ENCODE measurements around the gene DCTD. TPM values are rescaled to one million over a fixed set of nuclear protein-coding genes. Genes with fewer than 3 reads are reported as not detected.
A peak's percentile ranks its signal among the peaks of the same experiment; 100 is the strongest.

Gene DCTD
- total RNA-seq, 1 donor from 2014 or later: 44.5 TPM

DNA sequence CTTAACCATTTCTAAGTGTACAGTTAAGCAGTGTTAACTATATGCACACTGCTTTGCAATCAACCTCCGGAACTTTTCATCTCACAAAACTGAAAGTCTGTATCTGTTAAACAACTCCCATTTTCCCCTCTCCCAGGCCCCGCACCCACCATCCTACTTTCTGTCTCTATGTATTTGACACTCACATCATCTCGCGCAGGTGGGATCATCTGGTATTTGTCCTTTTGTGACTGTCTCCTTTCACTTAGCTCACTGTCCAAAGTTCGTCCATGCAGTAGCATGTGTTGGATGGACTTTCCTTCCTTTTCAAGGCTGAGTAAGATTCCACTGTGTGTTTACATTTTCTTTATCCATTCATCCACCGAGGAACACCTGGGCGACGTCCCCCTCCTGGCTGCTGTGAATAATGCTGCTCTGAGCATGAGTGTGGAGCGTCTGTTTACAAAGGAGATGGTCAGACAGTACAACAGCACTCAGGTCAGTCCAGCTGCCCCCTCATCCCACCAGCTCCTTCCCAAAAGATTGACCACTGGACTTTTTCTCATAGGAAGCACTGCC, 39.8 kb downstream of the DCTD start:
- peaks cover 7% of the 10 kb centered on the region for H3K27me3 Mint-ChIP-seq (ENCODE audit: unreplicated experiment)
- H3K4me1 Mint-ChIP-seq (ENCODE audit: low read depth, unreplicated experiment): peaks cover 27% of the 10 kb centered on the region
- H3K9me3 Mint-ChIP-seq (ENCODE audit: unreplicated experiment): peaks cover 3% of the 10 kb centered on the region
- no peak overlapping the region for H3K27ac Mint-ChIP-seq (ENCODE audit: unreplicated experiment)
- no peak for DNase-seq
- no peak overlapping the region for H3K4me3 Mint-ChIP-seq (ENCODE audit: unreplicated experiment)
- H3K36me3 Mint-ChIP-seq (ENCODE audit: unreplicated experiment): peaks cover 4% of the 10 kb centered on the region
- TF ChIP-seq, protein P1, sequence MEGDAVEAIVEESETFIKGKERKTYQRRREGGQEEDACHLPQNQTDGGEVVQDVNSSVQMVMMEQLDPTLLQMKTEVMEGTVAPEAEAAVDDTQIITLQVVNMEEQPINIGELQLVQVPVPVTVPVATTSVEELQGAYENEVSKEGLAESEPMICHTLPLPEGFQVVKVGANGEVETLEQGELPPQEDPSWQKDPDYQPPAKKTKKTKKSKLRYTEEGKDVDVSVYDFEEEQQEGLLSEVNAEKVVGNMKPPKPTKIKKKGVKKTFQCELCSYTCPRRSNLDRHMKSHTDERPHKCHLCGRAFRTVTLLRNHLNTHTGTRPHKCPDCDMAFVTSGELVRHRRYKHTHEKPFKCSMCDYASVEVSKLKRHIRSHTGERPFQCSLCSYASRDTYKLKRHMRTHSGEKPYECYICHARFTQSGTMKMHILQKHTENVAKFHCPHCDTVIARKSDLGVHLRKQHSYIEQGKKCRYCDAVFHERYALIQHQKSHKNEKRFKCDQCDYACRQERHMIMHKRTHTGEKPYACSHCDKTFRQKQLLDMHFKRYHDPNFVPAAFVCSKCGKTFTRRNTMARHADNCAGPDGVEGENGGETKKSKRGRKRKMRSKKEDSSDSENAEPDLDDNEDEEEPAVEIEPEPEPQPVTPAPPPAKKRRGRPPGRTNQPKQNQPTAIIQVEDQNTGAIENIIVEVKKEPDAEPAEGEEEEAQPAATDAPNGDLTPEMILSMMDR (IDR thresholded peaks at IDR 0.05; ENCODE audit: partially characterized antibody, unreplicated experiment): no peak

DNA sequence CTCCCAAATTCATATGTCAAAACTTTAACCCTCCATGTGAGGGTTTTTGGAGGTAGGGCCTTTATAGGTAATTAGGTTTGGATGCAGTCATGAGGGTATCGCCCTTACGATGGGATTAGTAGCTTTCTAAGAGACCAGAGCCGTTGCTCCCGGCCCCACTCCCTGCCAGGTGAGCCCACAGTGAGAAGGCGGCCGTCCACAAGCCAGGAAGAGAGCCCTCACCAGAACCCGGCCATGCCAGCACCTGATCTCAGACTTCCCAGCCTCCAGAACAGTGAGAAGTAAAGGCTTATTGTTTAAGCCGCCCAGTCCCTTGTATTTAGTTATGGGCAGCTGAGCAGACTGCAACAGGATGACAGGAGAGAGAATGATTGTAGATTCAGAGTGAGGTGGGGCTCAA, 40.8 kb downstream of the DCTD start:
- no peak overlapping the region for H3K27ac Mint-ChIP-seq (ENCODE audit: unreplicated experiment)
- peaks cover 4% of the 10 kb centered on the region for H3K36me3 Mint-ChIP-seq (ENCODE audit: unreplicated experiment)
- peaks cover 22% of the 10 kb centered on the region for H3K4me1 Mint-ChIP-seq (ENCODE audit: low read depth, unreplicated experiment)
- no peak for DNase-seq
- peaks cover 3% of the 10 kb centered on the region for H3K9me3 Mint-ChIP-seq (ENCODE audit: unreplicated experiment)
- no peak overlapping the region for H3K4me3 Mint-ChIP-seq (ENCODE audit: unreplicated experiment)
- peaks cover 5% of the 10 kb centered on the region for H3K27me3 Mint-ChIP-seq (ENCODE audit: unreplicated experiment)
- TF ChIP-seq, protein P1 (IDR thresholded peaks at IDR 0.05; ENCODE audit: partially characterized antibody, unreplicated experiment): no peak

DNA sequence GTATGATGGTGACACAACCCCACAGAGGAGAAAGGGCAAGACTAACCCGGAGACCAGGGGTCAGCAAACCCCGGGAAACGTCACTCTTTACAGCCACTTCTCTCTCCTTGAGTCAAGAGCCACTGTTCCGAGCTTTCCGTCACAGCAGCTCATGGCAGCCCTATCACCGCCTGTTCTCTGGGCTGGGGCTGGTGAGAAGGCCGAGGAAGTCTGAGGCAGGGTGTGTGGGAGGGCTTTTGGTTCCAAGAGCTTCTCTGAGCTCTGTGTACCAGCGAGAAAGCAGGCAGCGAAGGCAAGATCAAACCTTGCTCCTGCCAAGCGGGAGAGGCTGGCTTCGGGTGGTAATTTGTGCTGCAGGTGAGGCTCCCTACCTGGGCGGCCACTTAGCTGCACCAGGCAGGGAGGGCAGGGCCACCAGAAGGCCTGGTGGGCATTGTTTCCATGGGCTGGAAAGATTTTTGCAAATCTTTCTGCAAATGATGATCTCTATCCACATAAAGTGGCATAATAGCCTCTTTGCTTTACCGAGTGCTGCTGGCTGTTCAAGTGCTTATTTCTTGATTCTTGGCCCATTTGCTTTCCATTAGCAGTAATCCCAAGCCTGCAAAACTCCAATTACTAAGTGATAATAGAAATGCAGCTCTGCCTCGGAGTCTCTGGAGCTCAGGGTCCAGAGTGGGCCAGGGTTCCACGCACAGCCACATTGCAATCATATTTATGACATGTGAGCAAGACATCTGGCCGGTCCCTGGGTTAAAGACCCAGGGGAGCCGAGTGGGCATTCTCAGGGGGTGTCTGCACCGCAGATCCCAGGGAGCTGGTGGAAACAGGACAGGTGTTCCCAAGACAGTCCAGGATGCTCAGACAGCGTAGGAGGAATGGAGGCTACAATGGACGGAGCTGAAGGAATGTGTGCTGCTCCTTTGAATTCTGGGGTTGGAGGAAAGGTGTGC, 41.5 kb downstream of the DCTD start:
- H3K27ac Mint-ChIP-seq (ENCODE audit: unreplicated experiment): peak overlapping the region; percentile 2
- no peak for DNase-seq
- H3K27me3 Mint-ChIP-seq (ENCODE audit: unreplicated experiment): peaks cover 2% of the 10 kb centered on the region
- H3K9me3 Mint-ChIP-seq (ENCODE audit: unreplicated experiment): peaks cover 3% of the 10 kb centered on the region
- H3K4me3 Mint-ChIP-seq (ENCODE audit: unreplicated experiment): no peak overlapping the region
- TF ChIP-seq, protein P1 (IDR thresholded peaks at IDR 0.05; ENCODE audit: partially characterized antibody, unreplicated experiment): no peak
- peaks cover 4% of the 10 kb centered on the region for H3K36me3 Mint-ChIP-seq (ENCODE audit: unreplicated experiment)
- H3K4me1 Mint-ChIP-seq (ENCODE audit: low read depth, unreplicated experiment): peaks cover 15% of the 10 kb centered on the region

DNA sequence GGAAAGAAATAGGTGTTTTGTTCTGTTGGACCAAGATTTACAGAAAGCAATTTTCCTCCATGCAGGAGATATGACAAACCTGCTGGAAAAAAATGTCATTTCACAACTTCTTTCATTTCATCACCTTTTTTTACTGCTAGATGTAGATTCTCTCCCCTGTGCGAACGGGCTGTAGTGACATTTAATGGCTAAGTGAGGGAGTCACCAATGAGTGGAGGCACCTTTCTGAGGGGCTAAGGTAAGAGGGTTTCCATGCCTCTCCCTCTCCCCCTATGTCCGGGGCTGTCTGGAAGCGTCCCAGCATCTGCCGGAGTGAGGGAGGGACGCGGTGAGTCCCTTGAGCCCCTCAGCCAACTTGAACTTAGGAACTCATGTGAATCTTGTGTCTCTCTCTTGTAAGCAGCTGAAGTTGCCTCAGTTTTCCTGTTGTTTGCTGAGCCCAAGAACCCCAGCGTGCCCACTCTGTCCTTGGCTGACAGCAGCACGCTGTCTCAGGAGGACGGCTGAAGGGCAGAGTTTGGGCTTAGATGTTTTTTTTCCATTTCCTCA, 42.3 kb downstream of the DCTD start:
- Mint-ChIP-seq H3K9me3 (ENCODE audit: unreplicated experiment) (peaks cover 3% of the 10 kb centered on the region), H3K4me3 (ENCODE audit: unreplicated experiment) (no peak overlapping the region), H3K27me3 (ENCODE audit: unreplicated experiment) (no peaks in the 10 kb centered on the region), H3K4me1 (ENCODE audit: low read depth, unreplicated experiment) (peaks cover 15% of the 10 kb centered on the region), H3K27ac (ENCODE audit: unreplicated experiment) (no peak overlapping the region), H3K36me3 (ENCODE audit: unreplicated experiment) (peaks cover 4% of the 10 kb centered on the region)
- TF ChIP-seq, protein P1 (IDR thresholded peaks at IDR 0.05; ENCODE audit: partially characterized antibody, unreplicated experiment): no peak
- DNase-seq: no peak
